Caco-2 (cell line): ENCODE data around the gene GALNT1. TPM values are rescaled to one million over a fixed set of nuclear protein-coding genes. Genes with fewer than 3 reads are reported as not detected.

ENCODE experiments used
- BruUV-seq: library from RNA; stranded (reverse); fragments of 400-500 nt; replicated peaks from 2 replicates; lab custom pipeline; 2021; lab: Mats Ljungman, UMichigan
- CTCF ChIA-PET: fragments of 300-600 bp; sonication (Branson Sonifier 250); formaldehyde crosslinking; loops from one replicate; lab custom pipeline; 2022; ENCODE audit warnings: antibody characterized with exemption; lab: Charles Lee
- POLR2A ChIA-PET: fragments of 300-600 bp; sonication (Branson Sonifier 250); formaldehyde crosslinking; loops from one replicate; lab custom pipeline; 2022; ENCODE audit warnings: antibody characterized with exemption; lab: Charles Lee
- DNase-seq, 2 experiments: peaks; one replicate each; pipeline versions ENCODE4 v3.0.0 to v3.0.0-alpha.2; 2020 to 2022
- H3K27me3 ChIP-seq: replicated peaks from 2 replicates; pipeline ENCODE4 v1.6.0; 2011; ENCODE audit warnings: low read length; ENCODE audit not compliant: control insufficient read depth, insufficient read depth
- H3K36me3 ChIP-seq: 2 replicates; pipeline ENCODE4 v1.5.1; 2011; ENCODE audit warnings: low read length; ENCODE audit not compliant: control insufficient read depth, insufficient read depth
- H3K4me1 ChIP-seq: fragments of 250-450 bp; sonication (Bioruptor Pico); 2 replicates; pipeline ENCODE4 v1.5.1; 2020; ENCODE audit warnings: mild to moderate bottlenecking
- H3K4me3 ChIP-seq: 2 replicates; pipeline ENCODE4 v1.5.1; 2011; ENCODE audit warnings: low read depth, mild to moderate bottlenecking, control low read depth, low read length
- H3K9me3 ChIP-seq: fragments of 250-450 bp; sonication (Bioruptor Pico); 2 replicates; pipeline ENCODE4 v1.5.1; 2020; ENCODE audit warnings: mild to moderate bottlenecking, moderate library complexity
- H3K27ac Mint-ChIP-seq: one replicate; pipeline ENCODE4 v1.8.0; 2022; ENCODE audit warnings: mixed read lengths; ENCODE audit not compliant: unreplicated experiment
- H3K27me3 Mint-ChIP-seq: one replicate; pipeline ENCODE4 v1.8.0; 2022; ENCODE audit warnings: mixed read lengths; ENCODE audit not compliant: insufficient read depth, unreplicated experiment
- H3K36me3 Mint-ChIP-seq: one replicate; pipeline ENCODE4 v1.8.0; 2022; ENCODE audit warnings: mild to moderate bottlenecking, mixed read lengths; ENCODE audit not compliant: insufficient read depth, unreplicated experiment
- H3K4me1 Mint-ChIP-seq: one replicate; pipeline ENCODE4 v1.8.0; 2022; ENCODE audit warnings: low read depth, mixed read lengths; ENCODE audit not compliant: unreplicated experiment
- H3K4me3 Mint-ChIP-seq: one replicate; pipeline ENCODE4 v1.8.0; 2022; ENCODE audit warnings: mild to moderate bottlenecking, moderate library complexity, mixed read lengths; ENCODE audit not compliant: unreplicated experiment
- H3K9me3 Mint-ChIP-seq: one replicate; pipeline ENCODE4 v1.8.0; 2022; ENCODE audit warnings: mixed read lengths; ENCODE audit not compliant: unreplicated experiment
- intact Hi-C: fragments of 100-400 bp; cut with micrococcal nuclease; formaldehyde crosslinking; loops from one replicate; pipeline ENCODE4 v1.10.0; 2022; ENCODE audit not compliant: unreplicated experiment
- total RNA-seq: library from RNA; stranded (reverse); gene quantifications from 2 replicates; pipeline ENCODE4 v1.2.3, GENCODE V29; 2022
- TF ChIP-seq, protein P1 (sequence below), 2 experiments: fragments of 200-600 bp in 1 of 2; IDR thresholded peaks; 1 replicate in 1 of 2; 2 replicates in 1 of 2; pipeline versions ENCODE4 v1.5.1 to v1.8.0; 2011 to 2022; ENCODE audit warnings: antibody characterized with exemption in 1 of 2, control low read depth in 1 of 2, inconsistent platforms in 1 of 2, low read depth in 1 of 2, low read length in 1 of 2, mild to moderate bottlenecking in 1 of 2, moderate library complexity in 1 of 2; ENCODE audit not compliant: insufficient read depth in 1 of 2, severe bottlenecking in 1 of 2, unreplicated experiment in 1 of 2

GALNT1 gene
- total RNA-seq, 1 experiment from 2014 or later, result 53.6 TPM

DNA sequence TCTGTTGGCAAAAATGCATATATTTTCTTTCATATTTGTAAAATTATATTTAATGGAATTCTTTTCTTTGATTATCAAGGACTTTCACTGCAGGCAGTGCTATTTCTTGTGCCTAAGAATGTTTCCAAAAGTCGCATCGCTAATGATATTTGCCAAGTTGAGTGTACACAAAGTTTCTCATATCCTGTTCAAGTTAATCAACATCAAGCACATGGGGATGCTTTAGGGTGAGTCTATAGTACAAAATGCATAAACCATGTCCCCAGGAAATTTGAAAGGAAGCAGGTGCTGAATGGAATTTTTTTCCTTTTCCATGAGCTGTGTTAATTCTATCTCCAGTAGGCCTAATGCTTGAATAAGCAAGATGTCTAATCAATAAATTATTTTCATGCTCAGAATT lies 129.7 kb downstream of the GALNT1 start:
- no TSS peak for BruUV-seq
- intact Hi-C loops, result no loop called here
- Mint-ChIP-seq H3K4me1 (no peaks in the 10 kb centered on the region), H3K27ac (no peak overlapping the region), H3K4me3 (no peak overlapping the region), H3K9me3 (no peaks in the 10 kb centered on the region), H3K36me3 (no peaks in the 10 kb centered on the region), H3K27me3 (no peaks in the 10 kb centered on the region)
- POLR2A ChIA-PET, result no interaction called here
- Histone ChIP-seq H3K27me3 (no peaks in the 10 kb centered on the region), H3K4me1 (no peaks in the 10 kb centered on the region), H3K36me3 (no peaks in the 10 kb centered on the region), H3K4me3 (no peak overlapping the region), H3K9me3 (no peaks in the 10 kb centered on the region)
- CTCF ChIA-PET, result no interaction called here
- TF ChIP-seq, protein P1, sequence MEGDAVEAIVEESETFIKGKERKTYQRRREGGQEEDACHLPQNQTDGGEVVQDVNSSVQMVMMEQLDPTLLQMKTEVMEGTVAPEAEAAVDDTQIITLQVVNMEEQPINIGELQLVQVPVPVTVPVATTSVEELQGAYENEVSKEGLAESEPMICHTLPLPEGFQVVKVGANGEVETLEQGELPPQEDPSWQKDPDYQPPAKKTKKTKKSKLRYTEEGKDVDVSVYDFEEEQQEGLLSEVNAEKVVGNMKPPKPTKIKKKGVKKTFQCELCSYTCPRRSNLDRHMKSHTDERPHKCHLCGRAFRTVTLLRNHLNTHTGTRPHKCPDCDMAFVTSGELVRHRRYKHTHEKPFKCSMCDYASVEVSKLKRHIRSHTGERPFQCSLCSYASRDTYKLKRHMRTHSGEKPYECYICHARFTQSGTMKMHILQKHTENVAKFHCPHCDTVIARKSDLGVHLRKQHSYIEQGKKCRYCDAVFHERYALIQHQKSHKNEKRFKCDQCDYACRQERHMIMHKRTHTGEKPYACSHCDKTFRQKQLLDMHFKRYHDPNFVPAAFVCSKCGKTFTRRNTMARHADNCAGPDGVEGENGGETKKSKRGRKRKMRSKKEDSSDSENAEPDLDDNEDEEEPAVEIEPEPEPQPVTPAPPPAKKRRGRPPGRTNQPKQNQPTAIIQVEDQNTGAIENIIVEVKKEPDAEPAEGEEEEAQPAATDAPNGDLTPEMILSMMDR (IDR thresholded peaks at IDR 0.05; ENCODE audit: insufficient read depth in 1 of 2, low read depth in 1 of 2, low read length in 1 of 2, severe bottlenecking in 1 of 2, unreplicated experiment in 1 of 2), result no peak
- no peak for DNase-seq

DNA sequence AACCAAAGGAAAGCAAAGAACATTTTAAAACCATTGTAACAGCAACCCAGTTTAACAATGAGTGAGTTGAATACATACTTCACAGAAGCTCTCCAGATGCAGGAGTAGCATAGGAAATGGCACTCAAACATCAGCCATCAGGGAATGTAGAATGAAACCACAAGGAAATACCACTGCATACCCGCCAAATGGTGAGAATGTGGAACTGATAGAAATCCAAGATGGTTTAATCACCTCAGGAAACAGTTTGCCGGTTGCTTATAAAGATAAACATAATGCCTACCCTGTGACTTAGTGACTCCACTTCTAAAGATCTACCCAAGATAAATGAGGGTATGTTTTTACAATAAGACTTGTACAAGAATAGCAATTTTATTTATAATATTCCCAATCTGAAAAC lies 132.0 kb downstream of the GALNT1 start:
- Mint-ChIP-seq H3K9me3 (no peaks in the 10 kb centered on the region), H3K4me3 (no peak overlapping the region), H3K27me3 (no peaks in the 10 kb centered on the region), H3K4me1 (no peaks in the 10 kb centered on the region), H3K36me3 (no peaks in the 10 kb centered on the region), H3K27ac (no peak overlapping the region)
- no TSS peak for BruUV-seq
- intact Hi-C loops, result no loop called here
- H3K4me3 ChIP-seq, result no peak overlapping the region
- no peaks in the 10 kb centered on the region for H3K9me3 ChIP-seq
- H3K36me3 ChIP-seq, result no peaks in the 10 kb centered on the region
- ChIA-PET CTCF (no interaction called here), POLR2A (no interaction called here)
- no peaks in the 10 kb centered on the region for H3K27me3 ChIP-seq
- TF ChIP-seq, protein P1 (IDR thresholded peaks at IDR 0.05; ENCODE audit: insufficient read depth in 1 of 2, low read depth in 1 of 2, low read length in 1 of 2, severe bottlenecking in 1 of 2, unreplicated experiment in 1 of 2), result no peak
- H3K4me1 ChIP-seq, result no peaks in the 10 kb centered on the region
- DNase-seq, result no peak

DNA sequence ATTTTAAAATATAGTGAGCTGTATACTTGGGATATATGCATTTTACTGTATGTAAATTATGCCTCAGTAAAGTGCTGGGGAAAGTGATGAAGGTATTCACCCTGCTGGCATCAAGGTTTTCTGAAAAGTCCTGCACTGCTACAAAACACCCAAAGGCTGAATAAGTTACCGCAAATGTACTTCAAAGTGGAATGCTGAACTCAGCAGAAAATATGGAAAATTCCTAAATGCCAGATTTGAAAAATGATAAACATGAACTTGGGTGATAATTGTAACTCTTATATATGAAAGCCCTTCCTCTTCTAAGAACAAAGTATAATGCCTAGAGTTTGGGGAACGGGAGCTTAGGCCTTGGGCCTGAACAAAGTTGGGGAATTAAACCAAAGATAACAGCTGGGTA lies 133.0 kb downstream of the GALNT1 start:
- ChIA-PET POLR2A (no interaction called here), CTCF (no interaction called here)
- no peak for DNase-seq
- Mint-ChIP-seq H3K4me1 (no peaks in the 10 kb centered on the region), H3K36me3 (no peaks in the 10 kb centered on the region), H3K27ac (no peak overlapping the region), H3K9me3 (no peaks in the 10 kb centered on the region), H3K4me3 (no peak overlapping the region), H3K27me3 (no peaks in the 10 kb centered on the region)
- no peaks in the 10 kb centered on the region for H3K4me1 ChIP-seq
- TF ChIP-seq, protein P1 (IDR thresholded peaks at IDR 0.05; ENCODE audit: insufficient read depth in 1 of 2, low read depth in 1 of 2, low read length in 1 of 2, severe bottlenecking in 1 of 2, unreplicated experiment in 1 of 2), result no peak
- no peaks in the 10 kb centered on the region for H3K36me3 ChIP-seq
- no peaks in the 10 kb centered on the region for H3K9me3 ChIP-seq
- H3K4me3 ChIP-seq, result no peak overlapping the region
- BruUV-seq, result no TSS peak
- no peaks in the 10 kb centered on the region for H3K27me3 ChIP-seq
- intact Hi-C loops, result no loop called here
